GM19395 (cell line): ENCODE data around the gene SIPA1L3.

Experiments
- ATAC-seq: cut with Tn5 transposase; IDR thresholded peaks from one replicate; pipeline ENCODE4 v1.9.1; 2021; ENCODE audit warnings: mild to moderate bottlenecking, moderate library complexity; ENCODE audit not compliant: unreplicated experiment

SIPA1L3 gene

GRCh38 chr19:37991841-37992248 lies 84.8 kb downstream of the SIPA1L3 start:
- ATAC-seq = no peak

- ATAC-seq = no peak
These were observed 85.8 kb downstream of the SIPA1L3 start for GRCh38 chr19:37992761-37993160.

GRCh38 chr19:37994823-37995130 lies 87.8 kb downstream of the SIPA1L3 start:
- no peak for ATAC-seq

DNA sequence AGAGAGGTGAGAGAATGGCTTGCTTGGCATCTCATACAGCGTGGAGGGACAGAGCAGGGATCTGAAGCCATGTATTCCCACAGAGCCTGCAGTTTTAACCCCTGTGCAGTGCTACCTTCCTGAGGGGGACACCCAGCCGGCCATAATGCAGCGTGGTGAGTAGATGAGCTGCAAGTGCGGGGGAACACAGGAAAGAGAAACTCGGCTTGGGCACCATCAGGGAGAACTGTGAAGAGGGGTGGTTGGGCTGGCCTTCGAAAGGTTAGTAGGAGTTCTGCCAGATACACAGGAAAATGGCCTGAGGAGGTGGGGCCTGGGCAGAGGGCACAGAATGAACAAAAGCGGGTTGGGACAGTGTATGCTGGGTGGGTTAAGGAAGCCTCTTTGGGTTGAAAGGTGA lies 88.3 kb downstream of the SIPA1L3 start:
- no peak for ATAC-seq

GRCh38 chr19:37997911-37998344 lies 90.9 kb downstream of the SIPA1L3 start:
- no peak for ATAC-seq

DNA sequence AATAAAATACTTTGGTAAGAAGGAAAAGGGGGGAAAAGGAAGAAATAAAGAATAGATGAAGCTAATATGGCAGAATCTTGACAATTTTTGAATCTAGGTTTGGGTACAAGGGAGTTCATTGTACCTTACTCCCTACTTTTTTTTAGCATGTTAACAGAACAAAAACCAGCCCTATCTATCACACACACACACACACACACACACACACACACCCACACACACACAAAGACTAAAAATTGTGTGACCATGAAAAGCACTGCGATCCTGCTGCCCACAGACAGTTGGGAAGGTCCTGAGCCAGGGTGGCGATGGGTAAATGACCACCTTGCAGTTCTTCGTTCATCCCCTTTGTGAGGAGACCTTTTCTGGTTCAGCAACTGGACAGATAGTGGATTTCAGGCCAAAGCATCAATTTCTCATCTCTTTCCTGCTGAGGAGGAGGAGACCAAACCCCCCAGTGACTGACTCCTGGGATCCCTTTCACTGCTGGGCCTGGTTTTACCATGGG lies 91.8 kb downstream of the SIPA1L3 start:
- no peak for ATAC-seq

- no peak for ATAC-seq
These were observed 92.6 kb downstream of the SIPA1L3 start for GRCh38 chr19:37999309-38000213.

GRCh38 chr19:38001158-38001781 lies 94.3 kb downstream of the SIPA1L3 start:
- no peak for ATAC-seq

GRCh38 chr19:38003438-38004185 lies 96.6 kb downstream of the SIPA1L3 start:
- ATAC-seq = no peak

- ATAC-seq = peak; percentile 8
These were observed 97.1 kb downstream of the SIPA1L3 start for GRCh38 chr19:38004186-38004520.

GRCh38 chr19:38004521-38005223 lies 97.7 kb downstream of the SIPA1L3 start:
- ATAC-seq = peak; percentile 88

DNA sequence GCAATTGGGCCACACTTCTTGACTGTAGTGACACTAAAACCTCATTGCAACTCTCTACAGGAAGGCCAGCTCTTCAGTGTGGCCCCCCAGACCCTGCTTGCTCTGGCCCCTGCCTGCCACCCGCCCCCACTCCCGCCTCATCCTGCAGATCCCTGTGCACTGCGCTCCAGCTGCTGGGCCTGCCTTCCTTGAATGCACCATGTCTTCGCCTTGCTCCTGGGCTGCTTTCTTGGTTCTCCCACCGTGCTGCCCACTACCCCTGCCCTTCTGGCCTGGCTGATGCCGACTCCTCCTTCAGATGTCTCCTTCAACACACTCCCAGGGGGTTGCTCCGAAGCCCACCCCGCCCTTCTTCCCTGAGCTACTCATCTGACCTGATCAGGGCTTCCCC lies 98.2 kb downstream of the SIPA1L3 start:
- ATAC-seq = no peak

DNA sequence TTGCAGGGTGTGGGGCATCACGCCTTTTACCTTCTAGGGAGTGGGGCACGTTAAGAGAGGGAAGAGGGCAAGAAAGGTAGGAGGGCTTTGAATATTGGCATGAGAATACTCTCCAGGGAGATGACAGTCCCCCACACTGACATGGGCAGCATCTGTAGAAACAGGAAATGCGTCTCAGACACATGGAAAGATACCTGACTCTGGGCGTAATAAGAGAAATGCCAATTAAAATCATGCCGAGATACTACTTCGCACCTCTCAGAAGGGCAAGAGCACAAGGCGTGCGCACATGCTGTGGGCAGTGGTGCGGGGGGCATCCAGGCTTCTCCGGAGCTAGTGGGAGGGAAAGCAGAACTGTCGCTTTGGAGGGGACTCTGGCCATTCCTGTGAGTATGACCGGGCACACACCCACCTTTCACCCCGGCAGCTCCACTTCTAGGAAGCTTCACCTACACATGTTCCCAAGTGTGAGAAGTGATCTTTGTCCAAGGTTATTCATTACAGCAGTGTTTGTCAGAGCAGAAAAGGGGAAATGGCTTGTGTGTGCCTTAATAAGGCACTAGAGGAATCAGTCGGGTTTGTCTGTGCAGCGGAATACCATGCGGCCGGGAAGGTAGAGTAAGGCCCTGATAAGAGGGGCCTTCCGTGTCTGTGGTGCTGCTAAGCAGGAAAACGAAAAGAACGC lies 99.5 kb downstream of the SIPA1L3 start:
- no peak for ATAC-seq

GRCh38 chr19:38009650-38010242 lies 102.7 kb downstream of the SIPA1L3 start:
- no peak for ATAC-seq

- ATAC-seq = no peak
These were observed 104.4 kb downstream of the SIPA1L3 start for GRCh38 chr19:38011426-38011825.

DNA sequence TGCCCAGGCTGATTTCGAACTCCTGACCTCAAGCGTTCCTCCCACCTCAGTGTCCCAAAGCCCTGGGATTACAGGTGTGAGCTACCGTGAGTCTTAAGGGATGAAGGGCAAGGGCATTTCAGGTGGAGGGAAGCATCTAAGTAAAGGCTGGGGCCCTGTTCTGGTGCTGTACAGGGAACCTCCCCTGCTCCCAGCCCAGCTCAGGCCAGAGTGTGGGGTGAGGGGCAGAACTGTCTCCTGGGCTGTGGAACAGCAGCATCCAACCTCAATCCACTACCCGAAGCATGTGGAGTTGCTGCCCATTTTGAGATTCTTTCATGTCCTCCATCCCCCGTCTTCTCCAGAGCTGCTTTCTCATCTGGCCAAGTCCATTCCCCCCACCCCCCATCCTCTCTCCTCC lies 105.3 kb downstream of the SIPA1L3 start:
- no peak for ATAC-seq

DNA sequence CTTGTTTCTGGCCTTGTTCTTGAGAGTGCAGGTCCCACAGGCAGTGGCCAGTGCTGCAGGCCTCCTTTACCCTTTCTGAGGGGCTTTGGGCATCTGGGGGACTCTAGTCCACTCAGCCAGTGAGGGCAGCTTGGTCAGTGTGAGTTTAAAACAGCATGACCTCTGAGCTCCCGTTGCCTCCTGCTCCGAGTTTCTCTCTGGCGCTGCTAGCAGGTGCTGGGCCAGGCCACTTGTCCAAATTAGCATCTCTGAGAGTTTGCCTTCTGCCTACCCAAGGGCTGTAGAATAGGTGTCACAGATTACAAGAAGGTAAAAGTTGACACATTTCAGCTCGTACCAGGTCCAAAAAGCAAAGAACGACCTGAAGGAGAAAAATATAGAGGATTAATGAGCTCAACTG lies 105.9 kb downstream of the SIPA1L3 start:
- no peak for ATAC-seq

DNA sequence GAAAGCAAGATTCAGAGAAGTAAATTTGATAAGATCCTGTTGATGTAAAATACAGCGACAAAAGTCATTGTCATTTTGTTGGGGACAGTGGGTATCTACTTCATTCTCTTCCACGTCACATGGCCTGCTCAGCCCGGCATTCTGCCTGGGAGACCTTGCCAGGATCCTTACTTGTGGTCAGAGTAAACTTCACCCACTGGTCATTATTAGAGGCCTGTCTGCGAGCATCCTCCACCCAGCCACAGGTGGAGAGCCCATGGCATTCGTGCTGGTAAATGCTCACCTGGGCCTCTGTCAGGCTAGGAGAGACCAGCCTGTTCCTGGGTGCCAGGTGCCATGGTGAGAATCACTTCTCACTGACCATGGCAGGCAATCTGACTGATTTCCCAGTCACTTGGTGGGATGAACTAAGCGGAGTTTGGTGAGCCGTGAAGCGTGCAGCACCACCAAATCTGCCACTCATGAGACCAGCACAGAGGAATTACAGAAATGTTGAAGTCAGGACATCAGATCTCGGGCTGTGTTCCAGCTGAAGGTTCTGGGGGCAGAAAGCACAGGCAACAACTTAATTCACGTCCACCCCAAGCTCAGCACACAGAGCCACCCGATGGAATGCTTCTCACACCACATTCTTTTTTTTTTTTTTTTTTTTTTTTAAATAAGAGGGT lies 107.0 kb downstream of the SIPA1L3 start:
- ATAC-seq = no peak

- no peak for ATAC-seq
These were observed 108.2 kb downstream of the SIPA1L3 start for GRCh38 chr19:38015216-38015615.

DNA sequence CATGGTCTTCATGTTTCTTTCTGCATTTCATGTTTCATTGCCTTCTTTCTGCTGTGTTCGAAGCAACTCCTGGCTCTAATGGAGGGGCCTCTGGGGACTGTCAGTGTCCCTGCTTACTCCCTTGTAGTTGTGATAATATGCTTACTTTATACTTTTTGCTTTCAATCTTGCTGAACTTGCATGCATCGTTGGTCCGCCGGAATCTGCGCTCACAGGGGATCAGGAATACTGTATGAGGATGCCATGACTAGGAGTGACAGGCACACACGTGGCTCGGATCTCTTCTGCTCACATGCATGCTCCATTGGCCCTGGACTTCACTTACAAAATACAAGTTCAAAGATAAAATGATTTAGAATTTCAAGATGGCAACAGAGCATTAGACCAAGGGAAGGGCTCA lies 108.8 kb downstream of the SIPA1L3 start:
- no peak for ATAC-seq
